K562 (cell line): ENCODE results near the gene SYT17.

ENCODE experiments used
- AFF4 ChIP-seq: sonication (generic); formaldehyde crosslinking; IDR thresholded peaks from 2 replicates; pipeline ENCODE4 v1.8.0; 2023; ENCODE audit warnings: mild to moderate bottlenecking, missing genetic modification reagents
- CTCF ChIP-seq, 3 experiments: IDR thresholded peaks in 2 of 3; conservative IDR thresholded peaks in 1 of 3; 2 replicates each; pipeline ENCODE4 v1.5.1; 2011 to 2012; ENCODE audit warnings: low read length in 3 of 3, mild to moderate bottlenecking in 3 of 3, control low read depth in 2 of 3, improper control_type of control experiment in 1 of 3, inconsistent platforms in 1 of 3, low read depth in 1 of 3, mixed read lengths in 1 of 3, moderate library complexity in 1 of 3; ENCODE audit not compliant: insufficient read depth in 2 of 3

GRCh38 chr16:19137201-19138128 lies 30.6 kb upstream of the SYT17 start:
- no peak for TF ChIP-seq AFF4 (CRISPR knock-in tag)
- TF ChIP-seq CTCF (IDR thresholded peaks at IDR 0.05 in 2 of 3, conservative IDR thresholded peaks at IDR 0.05 in 1 of 3; ENCODE audit: insufficient read depth in 2 of 3, low read depth in 1 of 3, low read length in 3 of 3): no peak
